RWPE2 (cell line): Measurements from ENCODE around the gene FMO5.

ENCODE experiments used
- ATAC-seq: fragments of 200-7000 bp; cut with Tn5 transposase; 3 replicates; pipeline ENCODE4 v1.9.1; 2021; ENCODE audit warnings: low read depth
- DNase-seq: peaks from one replicate; pipeline ENCODE4 v3.0.0-alpha.2; 2020; ENCODE audit warnings: low spot score
- H3K27ac ChIP-seq: fragments of 450-650 bp; 2 replicates; pipeline ENCODE4 v1.5.1; 2017; ENCODE audit warnings: mild to moderate bottlenecking; ENCODE audit not compliant: poor library complexity, severe bottlenecking
- H3K27me3 ChIP-seq: fragments of 250-450 bp; sonication (Bioruptor Pico); 2 replicates; pipeline ENCODE4 v1.5.1; 2021; ENCODE audit warnings: mild to moderate bottlenecking, moderate library complexity; ENCODE audit not compliant: insufficient read depth, poor library complexity, severe bottlenecking
- H3K36me3 ChIP-seq: fragments of 250-450 bp; sonication (Bioruptor Pico); 2 replicates; pipeline ENCODE4 v1.5.1; 2020; ENCODE audit warnings: low read depth, mild to moderate bottlenecking, moderate library complexity
- H3K4me1 ChIP-seq: fragments of 250-450 bp; sonication (Bioruptor Pico); 2 replicates; pipeline ENCODE4 v1.5.1; 2021; ENCODE audit warnings: mild to moderate bottlenecking, moderate library complexity; ENCODE audit not compliant: insufficient read depth, poor library complexity, severe bottlenecking
- H3K4me3 ChIP-seq: fragments of 250-450 bp; sonication (Bioruptor Pico); 2 replicates; pipeline ENCODE4 v1.5.1; 2021; ENCODE audit warnings: mild to moderate bottlenecking, moderate library complexity; ENCODE audit not compliant: severe bottlenecking
- H3K9me3 ChIP-seq: fragments of 250-450 bp; sonication (Bioruptor Pico); 2 replicates; pipeline ENCODE4 v1.5.1; 2021; ENCODE audit warnings: mild to moderate bottlenecking, moderate library complexity; ENCODE audit not compliant: severe bottlenecking
- CTCF ChIP-seq: fragments of 450-650 bp; IDR thresholded peaks from one replicate; pipeline ENCODE4 v1.5.1; 2017; ENCODE audit warnings: mild to moderate bottlenecking, moderate library complexity; ENCODE audit not compliant: poor library complexity, severe bottlenecking

The FMO5 gene

DNA sequence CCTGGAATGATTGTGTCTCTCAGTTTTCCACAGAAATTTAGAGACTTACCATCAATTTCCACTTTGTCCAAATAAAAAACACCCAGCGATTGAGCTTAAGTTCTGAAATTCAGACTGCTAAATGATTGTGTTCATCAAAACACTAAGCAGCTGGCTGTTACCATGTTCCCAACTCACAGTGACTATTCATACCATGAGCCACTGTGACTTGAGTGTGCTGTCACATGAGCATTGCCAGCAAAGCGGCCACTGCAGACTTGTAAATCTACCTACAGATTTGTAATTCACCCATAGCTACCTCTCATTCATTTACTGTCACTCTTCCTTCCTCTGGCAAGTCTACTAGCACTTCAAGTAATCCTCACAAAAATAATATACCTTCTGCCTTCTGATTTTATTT, 35.6 kb downstream of the FMO5 start:
- H3K36me3 ChIP-seq: no peaks in the 10 kb centered on the region
- DNase-seq (no peak), ATAC-seq (no peak)
- TF ChIP-seq CTCF: no peak
- no peak overlapping the region for H3K4me3 ChIP-seq
- H3K27ac ChIP-seq: no peak overlapping the region
- no peaks in the 10 kb centered on the region for H3K4me1 ChIP-seq
- no peaks in the 10 kb centered on the region for H3K9me3 ChIP-seq
- no peaks in the 10 kb centered on the region for H3K27me3 ChIP-seq

DNA sequence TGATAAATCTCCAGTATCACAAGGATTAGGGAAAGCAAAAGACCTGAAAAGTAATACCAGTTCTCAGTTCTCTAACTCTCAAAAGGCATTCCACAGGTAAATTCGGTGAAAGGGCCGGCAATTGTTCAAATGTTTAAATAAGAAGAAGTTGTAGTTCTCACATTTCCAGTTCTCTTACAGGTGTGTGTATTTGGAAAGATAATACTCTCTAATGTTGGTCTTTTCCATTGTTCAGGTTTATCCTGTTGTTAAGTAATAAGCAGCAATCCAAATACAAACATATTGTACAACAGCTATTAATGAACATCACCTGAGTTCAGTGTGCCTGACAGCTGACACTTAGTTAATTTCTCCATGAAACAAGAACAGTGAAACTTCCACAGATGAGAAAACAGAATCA, 39.7 kb downstream of the FMO5 start:
- DNase-seq: no peak
- Histone ChIP-seq H3K27ac (no peak overlapping the region), H3K9me3 (no peaks in the 10 kb centered on the region), H3K36me3 (no peaks in the 10 kb centered on the region), H3K27me3 (no peaks in the 10 kb centered on the region), H3K4me1 (no peaks in the 10 kb centered on the region), H3K4me3 (no peak overlapping the region)
- ATAC-seq: no peak
- no peak for TF ChIP-seq CTCF

DNA sequence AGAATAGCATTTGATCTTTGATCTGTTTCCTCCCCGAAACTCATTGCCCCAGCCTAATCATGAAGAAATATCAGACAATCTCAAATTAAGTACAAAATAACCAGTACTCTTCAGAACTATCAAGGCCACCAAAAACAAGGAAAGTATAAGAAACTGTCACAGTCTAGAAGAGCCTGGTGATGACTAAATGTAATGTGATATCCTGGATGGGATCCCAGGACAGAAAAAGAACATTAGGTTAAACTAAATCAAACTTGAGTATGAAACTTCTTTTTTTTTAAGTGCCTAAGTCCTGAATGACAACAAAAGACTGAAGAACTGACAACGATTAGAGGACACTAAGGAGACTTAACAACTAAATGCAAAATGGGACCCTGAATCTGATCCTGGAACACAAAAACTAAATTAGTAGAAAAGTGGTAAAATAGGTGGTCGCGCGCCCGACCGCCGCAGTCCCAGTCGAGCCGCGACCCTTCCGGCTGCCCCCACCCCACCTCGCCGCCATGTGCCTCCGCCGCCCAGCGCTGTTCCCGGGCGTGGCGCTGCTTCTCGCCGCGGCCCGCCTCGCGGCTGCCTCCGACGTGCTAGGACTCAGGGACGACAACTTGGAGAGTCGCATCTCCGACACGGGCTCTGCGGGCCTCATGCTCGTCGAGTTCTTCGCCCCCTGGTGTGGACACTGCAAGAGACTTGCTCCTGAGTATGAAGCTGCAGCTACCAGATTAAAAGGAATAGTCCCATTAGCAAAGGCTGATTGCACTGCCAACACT, 47.3 kb downstream of the FMO5 start:
- no peak for TF ChIP-seq CTCF
- no peaks in the 10 kb centered on the region for H3K9me3 ChIP-seq
- ATAC-seq: peak; percentile 41; the same call in 1 of the 3 replicates
- H3K27ac ChIP-seq: no peak overlapping the region
- H3K4me1 ChIP-seq: peaks cover 4% of the 10 kb centered on the region
- H3K36me3 ChIP-seq: no peaks in the 10 kb centered on the region
- no peaks in the 10 kb centered on the region for H3K27me3 ChIP-seq
- no peak overlapping the region for H3K4me3 ChIP-seq
- no peak for DNase-seq

- H3K9me3 ChIP-seq: no peaks in the 10 kb centered on the region
- peak; percentile 96 for TF ChIP-seq CTCF
- H3K27ac ChIP-seq: peak within 1 kb of the TSS; percentile 97
- H3K36me3 ChIP-seq: no peaks in the 10 kb centered on the region
- peak within 1 kb of the TSS; percentile 82 for H3K4me3 ChIP-seq
- DNase-seq (peak; percentile 91), ATAC-seq (peak; percentile 84)
- peaks cover 30% of the 10 kb centered on the region for H3K4me1 ChIP-seq
- H3K27me3 ChIP-seq: no peaks in the 10 kb centered on the region
Measured at GRCh38 chr1:147172168-147173016, 52.7 kb downstream of the FMO5 start, which contains the start of gene PRKAB2. Gene PRKAB2, minus strand, starts transcription at chr1:147172470. Its CDS starts 326 bp downstream, at chr1:147172144.
